A673 (cell line): ENCODE measurements around the gene AGBL4. TPM values are rescaled to one million over a fixed set of nuclear protein-coding genes. Genes with fewer than 3 reads are reported as not detected.

ENCODE experiments used
- BruUV-seq: library from RNA; stranded (reverse); fragments of 400-500 nt; replicated peaks from 2 replicates; lab custom pipeline; 2021; lab: Mats Ljungman, UMichigan
- CTCF ChIA-PET: fragments of 300-600 bp; sonication (Branson Sonifier 250); formaldehyde crosslinking; loops from one replicate; lab custom pipeline; 2022; ENCODE audit warnings: antibody characterized with exemption; lab: Charles Lee
- POLR2A ChIA-PET: fragments of 300-600 bp; sonication (Branson Sonifier 250); formaldehyde crosslinking; loops from one replicate; lab custom pipeline; 2022; ENCODE audit warnings: antibody characterized with exemption; ENCODE audit not compliant: low non-redundant PET; lab: Charles Lee
- DNase-seq: peaks from one replicate; pipeline ENCODE4 v3.0.0-alpha.2; 2015; ENCODE audit warnings: low spot score
- H3K27ac ChIP-seq: fragments of 200-600 bp; sonication (generic); 2 replicates; pipeline ENCODE4 v1.5.1; 2016; ENCODE audit warnings: mixed run types, low read depth, mild to moderate bottlenecking, mixed read lengths, antibody characterized with exemption, low read length; ENCODE audit not compliant: poor library complexity, severe bottlenecking
- H3K27me3 ChIP-seq: fragments of 200-600 bp; sonication (generic); replicated peaks from 2 replicates; pipeline ENCODE4 v1.6.1; 2017; ENCODE audit warnings: mixed run types, low read depth, mild to moderate bottlenecking, mixed read lengths, antibody characterized with exemption, low read length; ENCODE audit not compliant: insufficient read depth, poor library complexity
- H3K36me3 ChIP-seq: fragments of 200-600 bp; sonication (generic); 2 replicates; pipeline ENCODE4 v1.6.1; 2016; ENCODE audit warnings: mixed run types, mild to moderate bottlenecking, mixed read lengths, antibody characterized with exemption, low read length; ENCODE audit not compliant: insufficient read depth, poor library complexity, severe bottlenecking
- H3K4me1 ChIP-seq: fragments of 200-600 bp; sonication (generic); 2 replicates; pipeline ENCODE4 v1.6.1; 2017; ENCODE audit warnings: mixed run types, mild to moderate bottlenecking, mixed read lengths, antibody characterized with exemption, low read length; ENCODE audit not compliant: insufficient read depth, poor library complexity, severe bottlenecking
- H3K4me3 ChIP-seq: fragments of 200-600 bp; sonication (generic); 2 replicates; pipeline ENCODE4 v1.5.1; 2016; ENCODE audit warnings: low read depth, mixed run types, mild to moderate bottlenecking, mixed read lengths, low read length; ENCODE audit not compliant: poor library complexity, severe bottlenecking
- H3K9me3 ChIP-seq: fragments of 200-600 bp; sonication (generic); 2 replicates; pipeline ENCODE4 v1.6.1; 2016; ENCODE audit warnings: mixed run types, low read depth, mild to moderate bottlenecking, mixed read lengths, antibody characterized with exemption, low read length; ENCODE audit not compliant: poor library complexity, severe bottlenecking
- CTCF ChIP-seq: fragments of 300-800, 200-600 bp; sonication (generic); conservative IDR thresholded peaks from 2 replicates; pipeline ENCODE4 v1.5.1; 2017; ENCODE audit warnings: low read depth, mild to moderate bottlenecking, antibody characterized with exemption, low read length, moderate library complexity, mixed read lengths
- EZH2 ChIP-seq: fragments of 200-600 bp; sonication (generic); IDR thresholded peaks from 2 replicates; pipeline ENCODE4 v1.6.1; 2017; ENCODE audit warnings: borderline replicate concordance, low read depth, mild to moderate bottlenecking, mixed read lengths, antibody characterized with exemption, low read length; ENCODE audit not compliant: poor library complexity, severe bottlenecking
- intact Hi-C: fragments of 100-400 bp; cut with micrococcal nuclease; formaldehyde crosslinking; loops from one replicate; pipeline ENCODE4 v1.10.0; 2022; ENCODE audit not compliant: unreplicated experiment
- total RNA-seq: library from RNA; stranded (reverse); gene quantifications from 2 replicates; pipeline ENCODE4 v1.2.3, GENCODE V29; 2021

Gene AGBL4
- total RNA-seq, 1 experiment from 2014 or later, result 0.32 TPM

- Histone ChIP-seq H3K4me1 (no peaks in the 10 kb centered on the region), H3K9me3 (no peaks in the 10 kb centered on the region), H3K27me3 (no peaks in the 10 kb centered on the region), H3K36me3 (no peaks in the 10 kb centered on the region), H3K27ac (no peak overlapping the region), H3K4me3 (no peak overlapping the region)
- intact Hi-C loops, result no loop called here
- POLR2A ChIA-PET, result no interaction called here
- CTCF ChIA-PET, result no interaction called here
- no TSS peak for BruUV-seq
- no peak for DNase-seq
- TF ChIP-seq EZH2 (no peak), CTCF (no peak)
Measured at GRCh38 chr1:49906365-49906764, 117.4 kb downstream of the AGBL4 start.

GRCh38 chr1:49864581-49864980 is 159.2 kb downstream of the AGBL4 start:
- POLR2A ChIA-PET, result no interaction called here
- Histone ChIP-seq H3K4me1 (no peaks in the 10 kb centered on the region), H3K27me3 (no peaks in the 10 kb centered on the region), H3K27ac (no peak overlapping the region), H3K36me3 (no peaks in the 10 kb centered on the region), H3K9me3 (no peaks in the 10 kb centered on the region), H3K4me3 (no peak overlapping the region)
- intact Hi-C loops, result no loop called here
- BruUV-seq, result no TSS peak
- no peak for TF ChIP-seq CTCF
- TF ChIP-seq EZH2, result no peak
- CTCF ChIA-PET, result no interaction called here
- no peak for DNase-seq

DNA sequence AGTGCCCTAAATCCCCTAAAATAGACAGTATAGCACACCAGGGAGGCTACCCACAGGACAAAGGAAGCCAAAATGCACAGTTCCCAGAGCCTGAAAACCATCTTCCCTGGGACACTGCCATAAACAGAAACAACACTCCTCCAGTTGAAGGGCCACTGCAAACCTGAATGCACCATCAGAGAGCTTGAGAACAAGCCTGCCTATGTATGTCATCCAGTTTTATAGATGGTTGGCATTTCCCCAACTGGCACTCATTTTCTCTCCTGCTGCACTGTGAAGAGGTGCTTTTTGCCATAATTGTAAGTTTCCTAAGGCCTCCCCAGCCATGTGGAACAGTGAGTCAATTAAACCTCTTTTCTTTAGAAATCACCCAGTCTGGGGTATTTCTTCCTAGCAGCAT is 169.0 kb downstream of the AGBL4 start:
- intact Hi-C loops, result no loop called here
- ChIA-PET POLR2A (no interaction called here), CTCF (no interaction called here)
- Histone ChIP-seq H3K4me1 (no peaks in the 10 kb centered on the region), H3K27me3 (no peaks in the 10 kb centered on the region), H3K27ac (no peak overlapping the region), H3K9me3 (no peaks in the 10 kb centered on the region), H3K4me3 (no peak overlapping the region), H3K36me3 (no peaks in the 10 kb centered on the region)
- no peak for TF ChIP-seq CTCF
- TF ChIP-seq EZH2, result no peak
- BruUV-seq, result no TSS peak
- no peak for DNase-seq
